Measurements from ENCODE around the gene RAI2.

RAI2 gene

DNA sequence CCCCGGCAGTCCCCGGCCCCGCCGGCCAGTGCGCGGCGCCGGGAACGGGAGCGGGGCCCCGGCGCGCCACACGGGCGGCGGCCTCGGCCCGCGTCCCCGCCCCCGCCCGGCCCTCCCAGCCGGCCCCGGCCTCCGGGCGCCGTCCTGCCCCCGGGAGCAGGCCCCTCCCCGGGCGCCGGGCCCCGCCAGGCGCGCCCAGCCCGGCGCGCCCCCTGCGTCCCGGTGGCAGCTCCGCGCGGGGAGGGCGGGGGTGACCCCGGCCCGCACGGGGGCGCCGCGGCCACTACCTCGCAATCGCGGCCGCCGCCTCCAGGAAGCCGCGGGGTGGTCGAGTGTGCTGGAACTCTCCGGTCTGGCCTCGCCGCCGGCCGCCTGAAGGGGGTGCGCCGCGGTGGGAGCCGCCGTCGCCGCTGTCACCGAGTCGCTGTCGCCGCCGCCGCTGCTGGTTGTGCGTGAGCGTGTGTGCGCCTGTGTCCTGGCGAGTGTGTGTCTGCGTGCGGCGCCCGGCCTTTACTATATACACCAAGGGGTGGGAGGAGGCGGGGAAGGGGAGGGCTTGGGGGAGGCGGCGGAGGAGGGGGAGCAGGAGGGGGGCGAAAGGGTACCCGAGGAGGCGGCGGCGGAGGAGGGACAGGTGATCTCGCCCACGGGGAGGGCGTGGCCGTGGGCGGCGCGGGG, at the start of gene RAI2:
Gene RAI2, minus strand, starts transcription at position 488 of the 678 bp plus-strand sequence. CDS start 59,288 bp downstream, outside the sequence.
- no peak for DNase-seq (ENCODE audit: low spot score in 2 of 2)
- Mint-ChIP-seq H3K9me3 (no peaks in the 10 kb centered on the region), H3K27me3 (peaks cover 18% of the 10 kb centered on the region), H3K4me1 (no peaks in the 10 kb centered on the region), H3K27ac (no peak within 1 kb of the TSS), H3K36me3 (no peaks in the 10 kb centered on the region), H3K4me3 (peak within 1 kb of the TSS; percentile 8)
- ATAC-seq (ENCODE audit: low read depth), result no peak

DNA sequence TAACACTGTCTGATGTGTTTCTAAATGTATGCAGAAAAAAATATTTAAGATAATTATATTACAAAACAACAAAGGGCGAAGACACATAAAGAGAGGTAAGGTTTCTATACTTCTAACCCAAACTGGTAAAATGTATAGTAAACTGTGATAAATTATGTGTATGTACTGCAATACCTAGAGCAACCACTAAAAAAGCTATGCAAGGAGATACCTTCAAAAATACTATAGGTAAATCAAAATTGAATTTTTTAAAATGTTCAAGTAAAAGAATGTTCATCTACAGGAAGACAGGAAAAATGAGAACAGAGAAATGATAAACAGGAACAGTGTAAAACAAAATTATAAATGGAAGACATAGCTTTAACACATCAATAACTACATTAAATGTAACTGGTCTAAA, 27.3 kb upstream of the RAI2 start:
- H3K9me3 Mint-ChIP-seq, result peaks cover 4% of the 10 kb centered on the region
- H3K4me3 Mint-ChIP-seq, result no peak overlapping the region
- no peaks in the 10 kb centered on the region for H3K36me3 Mint-ChIP-seq
- H3K27ac Mint-ChIP-seq, result no peak overlapping the region
- ATAC-seq (ENCODE audit: low read depth) (no peak), DNase-seq (ENCODE audit: low spot score in 2 of 2) (no peak)
- H3K4me1 Mint-ChIP-seq, result no peaks in the 10 kb centered on the region
- peaks cover 5% of the 10 kb centered on the region for H3K27me3 Mint-ChIP-seq

DNA sequence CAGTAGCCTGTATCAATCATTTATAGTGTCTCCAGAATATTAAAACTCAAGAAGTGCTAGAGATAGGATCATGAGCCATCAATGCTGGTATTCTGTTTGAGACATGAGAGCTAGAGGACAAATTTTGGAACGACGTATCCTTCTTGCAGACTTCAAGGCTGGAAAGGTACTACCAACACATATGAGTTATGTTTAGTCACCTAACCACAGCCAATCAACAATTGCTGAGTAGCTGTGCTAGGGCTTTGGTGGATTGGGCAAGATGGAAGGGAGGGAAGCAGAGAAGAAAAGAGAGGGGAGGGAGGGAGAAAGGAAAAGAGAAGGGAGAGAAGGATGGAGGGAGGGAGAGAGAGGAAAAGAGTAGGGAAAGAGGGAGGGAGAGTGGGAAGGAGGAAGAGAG, 21.6 kb upstream of the RAI2 start:
- peaks cover 3% of the 10 kb centered on the region for H3K9me3 Mint-ChIP-seq
- no peak overlapping the region for H3K4me3 Mint-ChIP-seq
- no peak overlapping the region for H3K27ac Mint-ChIP-seq
- no peak for DNase-seq (ENCODE audit: low spot score in 2 of 2)
- no peaks in the 10 kb centered on the region for H3K36me3 Mint-ChIP-seq
- no peaks in the 10 kb centered on the region for H3K4me1 Mint-ChIP-seq
- no peak for ATAC-seq (ENCODE audit: low read depth)
- peaks cover 16% of the 10 kb centered on the region for H3K27me3 Mint-ChIP-seq

DNA sequence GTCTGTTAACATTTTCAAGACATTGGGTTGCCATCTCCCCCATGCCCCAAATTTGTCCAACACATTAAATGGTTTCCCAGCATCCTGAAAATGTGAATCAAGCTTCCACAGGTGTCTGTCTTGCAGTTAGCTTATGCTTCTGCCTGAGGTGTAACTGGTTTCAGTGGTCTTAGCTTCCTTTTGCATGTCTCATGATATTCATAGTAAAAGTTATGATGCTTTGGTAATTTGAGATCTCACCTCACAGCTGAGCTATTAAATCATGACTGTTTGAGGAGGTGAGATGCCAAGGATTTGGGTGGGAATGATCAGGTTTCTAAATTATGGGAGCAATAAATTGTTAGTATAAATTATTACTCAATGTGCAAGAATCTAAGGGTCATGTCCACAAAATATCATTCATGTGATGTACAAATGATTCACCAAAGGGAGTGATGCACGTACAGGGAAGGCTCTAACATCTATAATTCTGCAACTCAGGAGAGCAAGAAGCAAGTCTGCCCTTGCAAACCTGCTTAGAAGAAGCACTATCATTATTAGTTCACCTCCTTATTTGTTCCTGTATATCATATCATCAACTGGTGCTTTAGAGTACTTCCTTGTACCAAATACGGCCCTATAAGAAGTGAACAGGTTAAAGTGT, 17.1 kb upstream of the RAI2 start:
- peaks cover 6% of the 10 kb centered on the region for H3K9me3 Mint-ChIP-seq
- no peak for DNase-seq (ENCODE audit: low spot score in 2 of 2)
- H3K27me3 Mint-ChIP-seq, result peaks cover 9% of the 10 kb centered on the region
- no peaks in the 10 kb centered on the region for H3K4me1 Mint-ChIP-seq
- no peaks in the 10 kb centered on the region for H3K36me3 Mint-ChIP-seq
- no peak for ATAC-seq (ENCODE audit: low read depth)
- H3K4me3 Mint-ChIP-seq, result no peak overlapping the region
- H3K27ac Mint-ChIP-seq, result no peak overlapping the region

DNA sequence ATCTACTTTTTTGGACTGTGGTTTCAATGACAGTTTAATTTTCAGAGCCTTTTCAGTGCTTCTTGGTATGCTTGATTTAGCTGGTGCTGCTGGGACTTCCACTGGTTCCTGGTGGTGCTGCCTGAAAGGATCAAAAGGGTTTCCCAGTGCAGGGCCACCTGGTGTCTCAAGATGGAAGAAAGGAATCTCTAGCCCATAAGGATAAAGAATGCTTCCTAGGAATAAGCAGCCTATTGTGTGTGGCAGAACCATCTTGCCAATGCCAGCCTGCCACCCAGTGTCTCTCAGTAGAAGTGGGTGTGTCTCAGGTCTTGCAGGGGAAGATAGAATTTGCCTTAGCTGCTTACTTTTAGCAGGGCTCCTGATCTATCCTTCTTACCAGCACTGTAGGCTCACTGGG, 15.0 kb upstream of the RAI2 start:
- ATAC-seq (ENCODE audit: low read depth), result no peak
- no peaks in the 10 kb centered on the region for H3K4me1 Mint-ChIP-seq
- no peak for DNase-seq (ENCODE audit: low spot score in 2 of 2)

DNA sequence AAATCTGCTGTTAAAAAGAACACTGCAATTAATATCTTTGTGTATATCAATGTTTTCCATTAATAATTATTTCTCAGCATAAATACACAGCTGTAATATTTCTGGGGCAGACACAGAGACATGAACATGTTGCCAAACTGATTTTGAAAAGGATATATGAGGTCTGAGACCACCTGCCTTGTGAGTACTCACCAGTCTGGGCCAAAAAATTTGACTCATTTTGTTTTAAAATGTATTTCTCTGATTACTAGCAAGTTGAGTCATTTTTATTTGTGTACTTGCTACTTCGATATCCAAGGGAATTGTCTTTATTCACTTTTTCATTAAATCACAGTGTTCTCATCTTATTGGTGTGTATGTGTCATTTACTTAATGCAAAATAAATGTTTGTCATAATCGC, 8.5 kb upstream of the RAI2 start:
- H3K27me3 Mint-ChIP-seq, result no peaks in the 10 kb centered on the region
- H3K4me3 Mint-ChIP-seq, result no peak overlapping the region
- ATAC-seq (ENCODE audit: low read depth) (no peak), DNase-seq (ENCODE audit: low spot score in 2 of 2) (no peak)
- H3K4me1 Mint-ChIP-seq, result no peaks in the 10 kb centered on the region
- H3K27ac Mint-ChIP-seq, result no peak overlapping the region
- H3K9me3 Mint-ChIP-seq, result peaks cover 2% of the 10 kb centered on the region
- H3K36me3 Mint-ChIP-seq, result no peaks in the 10 kb centered on the region

More for the DNA sequence above, 15.0 kb upstream of the RAI2 start:
- Mint-ChIP-seq H3K27ac (no peak overlapping the region), H3K9me3 (peaks cover 4% of the 10 kb centered on the region), H3K27me3 (peaks cover 4% of the 10 kb centered on the region), H3K4me3 (no peak overlapping the region), H3K36me3 (no peaks in the 10 kb centered on the region)

DNA sequence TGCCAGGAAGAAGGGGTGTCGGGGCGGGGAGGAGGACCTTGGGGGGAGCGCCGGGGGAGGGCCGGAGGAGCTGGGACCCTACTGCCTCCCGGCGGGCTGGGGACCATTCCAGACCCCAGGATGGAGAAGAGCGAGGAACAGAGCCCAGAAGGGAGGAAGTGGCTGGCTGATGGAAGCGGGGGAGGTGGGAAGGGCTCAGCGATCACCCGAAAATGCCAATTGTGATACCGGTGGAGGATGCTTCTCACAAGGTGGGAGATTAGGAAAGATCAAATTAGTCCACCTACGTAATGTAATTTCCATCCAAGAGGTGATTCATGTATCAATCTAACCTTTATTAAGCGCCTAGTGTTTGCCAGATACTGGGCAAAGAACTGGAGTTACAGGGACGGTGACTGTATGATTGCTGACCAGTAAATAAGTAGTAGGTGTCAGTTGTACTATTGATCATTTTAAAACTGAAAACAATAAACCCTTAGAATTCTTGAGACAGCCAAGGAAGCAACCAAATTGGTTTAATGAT, 452 bp upstream of the RAI2 start:
- no peaks in the 10 kb centered on the region for H3K36me3 Mint-ChIP-seq
- no peak for DNase-seq (ENCODE audit: low spot score in 2 of 2)
- H3K4me3 Mint-ChIP-seq, result peak overlapping the region; percentile 8
- no peak for ATAC-seq (ENCODE audit: low read depth)
- H3K9me3 Mint-ChIP-seq, result no peaks in the 10 kb centered on the region
- no peaks in the 10 kb centered on the region for H3K4me1 Mint-ChIP-seq
- peaks cover 18% of the 10 kb centered on the region for H3K27me3 Mint-ChIP-seq
- H3K27ac Mint-ChIP-seq, result no peak overlapping the region

DNA sequence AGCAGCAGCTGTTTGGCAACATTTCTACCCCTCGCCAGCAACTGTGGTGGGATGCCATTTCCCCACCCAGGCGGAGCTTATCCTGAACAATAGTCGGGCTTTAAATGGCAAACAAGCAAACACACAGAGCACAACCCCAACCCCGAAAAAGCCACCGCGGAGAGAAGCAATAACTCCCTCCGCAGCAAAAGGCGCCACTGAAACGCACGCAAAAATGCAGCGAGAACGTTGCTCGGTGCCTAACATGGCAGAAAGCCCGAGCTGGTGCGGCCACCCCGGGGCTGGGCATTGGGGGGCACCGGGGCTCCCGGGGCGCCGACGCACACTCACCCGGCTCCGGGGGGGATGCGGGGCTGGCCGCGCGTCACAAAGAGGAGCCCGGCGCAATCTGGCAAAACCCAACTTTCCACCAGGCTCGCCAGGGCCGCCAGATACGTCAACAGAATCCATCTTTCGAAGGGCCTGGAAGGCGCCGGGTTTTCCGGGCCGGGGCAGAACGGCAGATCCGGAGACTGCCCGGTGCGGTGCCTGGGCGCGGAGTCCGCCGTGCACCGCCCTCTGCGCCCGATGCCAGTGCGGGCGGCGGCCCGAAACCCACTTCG, 818 bp downstream of the RAI2 start:
- H3K27ac Mint-ChIP-seq, result no peak overlapping the region
- ATAC-seq (ENCODE audit: low read depth) (no peak), DNase-seq (ENCODE audit: low spot score in 2 of 2) (no peak)
- H3K27me3 Mint-ChIP-seq, result peaks cover 18% of the 10 kb centered on the region
- H3K4me1 Mint-ChIP-seq, result no peaks in the 10 kb centered on the region
- peak overlapping the region; percentile 27 for H3K4me3 Mint-ChIP-seq
- H3K36me3 Mint-ChIP-seq, result no peaks in the 10 kb centered on the region
- no peaks in the 10 kb centered on the region for H3K9me3 Mint-ChIP-seq

DNA sequence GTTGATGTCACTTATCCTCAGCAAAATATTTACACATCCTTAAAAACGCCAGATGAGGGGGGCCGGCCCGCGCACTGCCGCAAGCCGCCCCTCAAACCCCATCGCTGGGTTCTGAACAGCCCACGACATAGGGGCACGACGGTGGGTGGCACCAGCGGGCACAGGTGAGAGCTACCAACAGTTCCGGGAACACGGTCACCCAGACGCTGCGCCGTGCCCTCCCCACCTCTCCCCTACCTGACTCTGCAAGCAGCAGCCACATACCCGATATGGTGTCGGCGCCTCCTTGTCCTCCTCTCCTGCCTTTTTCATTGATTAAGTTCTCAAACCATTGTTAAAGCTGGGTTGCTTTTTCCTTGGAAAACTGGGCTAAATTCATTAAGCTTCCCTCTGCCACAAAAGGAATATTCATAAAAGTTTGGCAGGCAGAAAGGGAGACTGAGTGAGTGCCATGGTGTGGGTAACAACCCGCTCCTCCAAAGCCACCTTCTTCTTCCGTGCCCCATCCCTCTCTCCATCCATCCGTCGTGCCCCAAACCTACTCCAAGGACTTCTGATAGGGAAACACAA, 1.4 kb downstream of the RAI2 start:
- peaks cover 18% of the 10 kb centered on the region for H3K27me3 Mint-ChIP-seq

DNA sequence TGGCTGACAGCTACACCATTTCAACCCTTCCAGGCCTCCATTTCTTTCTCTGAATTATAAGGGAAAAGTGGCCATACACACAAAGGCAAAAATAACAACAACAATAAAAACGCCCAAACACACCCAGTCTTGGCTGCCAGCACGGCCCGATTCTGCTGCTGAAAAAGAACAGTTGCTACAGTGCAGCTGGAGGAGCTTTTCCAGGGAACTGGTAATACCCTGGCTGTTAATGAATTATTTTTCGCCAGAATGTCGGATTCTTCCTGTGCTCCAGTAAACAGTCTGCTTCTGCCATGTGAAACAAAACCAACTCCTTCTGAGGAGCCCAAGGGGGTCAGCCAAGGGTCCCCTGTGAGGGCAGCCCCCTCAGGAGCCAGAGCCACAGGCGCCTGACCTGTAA, 6.6 kb downstream of the RAI2 start:
- Mint-ChIP-seq H3K27ac (no peak overlapping the region), H3K4me3 (no peak overlapping the region), H3K4me1 (no peaks in the 10 kb centered on the region), H3K9me3 (no peaks in the 10 kb centered on the region), H3K27me3 (peaks cover 8% of the 10 kb centered on the region), H3K36me3 (no peaks in the 10 kb centered on the region)
- DNase-seq (ENCODE audit: low spot score in 2 of 2) (no peak), ATAC-seq (ENCODE audit: low read depth) (no peak)

More for the DNA sequence above, 1.4 kb downstream of the RAI2 start:
- Mint-ChIP-seq H3K4me1 (no peaks in the 10 kb centered on the region), H3K4me3 (peak overlapping the region; percentile 27), H3K9me3 (no peaks in the 10 kb centered on the region), H3K36me3 (no peaks in the 10 kb centered on the region), H3K27ac (no peak overlapping the region)
- DNase-seq (ENCODE audit: low spot score in 2 of 2) (no peak), ATAC-seq (ENCODE audit: low read depth) (no peak)

DNA sequence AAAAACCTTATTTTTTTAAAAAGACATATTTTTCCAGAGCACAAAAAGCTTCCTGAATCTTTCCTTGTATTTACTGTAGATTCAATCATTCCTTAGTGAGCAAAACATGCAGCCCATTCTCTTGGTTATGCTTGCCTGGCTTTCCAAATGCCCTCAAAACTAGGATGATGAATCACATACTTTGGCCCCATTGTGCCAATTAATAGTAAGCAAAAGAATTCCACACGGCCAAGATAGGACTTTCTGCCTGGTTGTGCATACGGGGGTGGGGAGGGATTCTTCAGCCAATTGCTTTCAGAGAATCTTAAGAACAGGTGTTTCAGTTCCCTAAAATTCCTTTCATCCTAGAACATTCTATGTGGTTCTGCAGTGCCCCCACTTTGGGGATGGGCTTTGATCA, 7.0 kb downstream of the RAI2 start:
- Mint-ChIP-seq H3K4me3 (no peak overlapping the region), H3K27ac (no peak overlapping the region), H3K9me3 (no peaks in the 10 kb centered on the region)

DNA sequence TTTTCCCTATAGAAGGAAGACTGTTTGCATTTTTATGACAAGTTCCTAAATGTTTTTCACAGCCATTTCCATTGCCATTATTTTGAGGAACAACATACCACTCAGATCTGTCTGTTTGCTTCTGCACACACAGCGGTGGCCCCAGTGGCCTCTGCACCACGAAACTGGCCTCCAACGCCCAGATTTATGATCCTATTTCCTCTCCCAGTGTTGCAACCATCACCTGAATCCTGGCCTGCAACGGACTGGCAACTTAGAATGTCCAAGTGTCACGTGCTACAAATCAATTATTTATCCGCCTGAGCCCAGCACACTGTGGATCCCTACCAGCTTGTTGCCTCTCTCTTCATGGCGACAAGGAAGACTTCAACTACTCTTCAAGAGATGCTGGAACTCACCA, 9.2 kb downstream of the RAI2 start:
- DNase-seq (ENCODE audit: low spot score in 2 of 2) (no peak), ATAC-seq (ENCODE audit: low read depth) (no peak)
- H3K36me3 Mint-ChIP-seq, result no peaks in the 10 kb centered on the region
- no peak overlapping the region for H3K4me3 Mint-ChIP-seq
- no peaks in the 10 kb centered on the region for H3K4me1 Mint-ChIP-seq
- no peak overlapping the region for H3K27ac Mint-ChIP-seq
- H3K27me3 Mint-ChIP-seq, result peaks cover 7% of the 10 kb centered on the region
- H3K9me3 Mint-ChIP-seq, result no peaks in the 10 kb centered on the region

More for the DNA sequence above, 7.0 kb downstream of the RAI2 start:
- Mint-ChIP-seq H3K36me3 (no peaks in the 10 kb centered on the region), H3K4me1 (no peaks in the 10 kb centered on the region), H3K27me3 (peaks cover 8% of the 10 kb centered on the region)
- ATAC-seq (ENCODE audit: low read depth), result no peak
- no peak for DNase-seq (ENCODE audit: low spot score in 2 of 2)

DNA sequence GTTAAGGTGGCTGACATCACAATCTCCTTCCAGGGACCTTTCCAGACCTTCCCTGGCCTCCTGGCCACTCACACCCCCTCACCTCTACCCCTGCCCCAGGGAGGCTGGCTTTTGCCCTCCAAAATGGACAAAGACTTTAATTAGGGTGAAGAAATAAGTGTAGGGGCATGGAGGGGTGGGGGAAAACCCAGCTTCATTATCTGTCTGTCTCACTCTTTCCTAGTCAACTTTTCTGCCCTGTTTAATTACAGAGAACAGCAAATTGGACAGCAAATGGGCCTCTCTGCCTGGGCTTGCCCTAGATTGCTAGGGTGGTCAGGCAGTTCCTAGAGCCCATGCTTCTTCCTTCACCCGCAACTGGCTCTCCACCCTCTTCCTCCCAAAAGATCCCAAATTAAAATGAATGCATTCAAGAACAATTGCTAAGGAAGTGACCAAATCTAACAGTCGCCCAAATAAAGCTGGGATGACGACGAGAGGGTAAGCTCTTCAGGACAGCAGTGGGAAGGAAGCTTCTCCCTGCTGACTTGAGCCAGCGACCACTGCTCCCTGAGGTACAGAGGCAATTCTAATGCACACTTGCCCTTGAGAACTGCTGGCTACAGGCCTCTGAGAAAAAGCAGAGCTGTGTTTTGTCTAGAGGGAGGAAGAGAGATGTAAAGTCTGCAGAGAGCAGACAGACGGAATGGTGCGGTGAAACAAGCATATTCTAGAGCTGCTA, 12.4 kb downstream of the RAI2 start:
- Mint-ChIP-seq H3K4me3 (no peak overlapping the region), H3K27ac (no peak overlapping the region), H3K9me3 (no peaks in the 10 kb centered on the region), H3K27me3 (peaks cover 7% of the 10 kb centered on the region), H3K36me3 (no peaks in the 10 kb centered on the region), H3K4me1 (no peaks in the 10 kb centered on the region)
- ATAC-seq (ENCODE audit: low read depth) (no peak), DNase-seq (ENCODE audit: low spot score in 2 of 2) (no peak)

DNA sequence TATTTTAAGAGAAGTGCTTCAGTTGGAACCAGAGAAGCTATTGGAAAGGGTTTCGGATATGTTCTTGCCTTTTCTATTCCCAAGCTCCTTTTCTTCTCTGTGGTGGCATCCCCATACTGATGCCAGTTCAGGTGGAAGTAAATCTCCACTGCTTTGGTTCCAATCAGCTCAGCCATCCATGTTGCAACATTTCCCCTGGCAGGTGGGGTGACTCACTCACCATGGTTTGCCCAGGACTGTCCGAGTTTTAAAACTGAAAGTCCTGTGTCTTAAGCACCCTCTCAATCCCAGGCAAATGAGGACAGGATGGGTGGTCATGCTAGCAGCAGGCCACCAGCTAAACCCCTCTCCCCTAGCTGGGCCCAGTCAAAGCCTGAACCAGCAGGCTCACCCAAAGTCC, 15.1 kb downstream of the RAI2 start:
- DNase-seq (ENCODE audit: low spot score in 2 of 2), result no peak
- no peaks in the 10 kb centered on the region for H3K36me3 Mint-ChIP-seq
- no peak overlapping the region for H3K27ac Mint-ChIP-seq
- H3K4me1 Mint-ChIP-seq, result no peaks in the 10 kb centered on the region
- no peaks in the 10 kb centered on the region for H3K9me3 Mint-ChIP-seq
- H3K27me3 Mint-ChIP-seq, result peaks cover 3% of the 10 kb centered on the region
- H3K4me3 Mint-ChIP-seq, result no peak overlapping the region
- ATAC-seq (ENCODE audit: low read depth), result no peak
